Kidney capillary endothelial cell (primary cell): ENCODE measurements around the gene TRPV5.
A peak's percentile ranks its signal among the peaks of the same experiment; 100 is the strongest.

ENCODE experiments used
- DNase-seq: peaks from one replicate; pipeline ENCODE4 v3.0.0-alpha.2; 2018; ENCODE audit warnings: low spot score

The TRPV5 gene

DNA sequence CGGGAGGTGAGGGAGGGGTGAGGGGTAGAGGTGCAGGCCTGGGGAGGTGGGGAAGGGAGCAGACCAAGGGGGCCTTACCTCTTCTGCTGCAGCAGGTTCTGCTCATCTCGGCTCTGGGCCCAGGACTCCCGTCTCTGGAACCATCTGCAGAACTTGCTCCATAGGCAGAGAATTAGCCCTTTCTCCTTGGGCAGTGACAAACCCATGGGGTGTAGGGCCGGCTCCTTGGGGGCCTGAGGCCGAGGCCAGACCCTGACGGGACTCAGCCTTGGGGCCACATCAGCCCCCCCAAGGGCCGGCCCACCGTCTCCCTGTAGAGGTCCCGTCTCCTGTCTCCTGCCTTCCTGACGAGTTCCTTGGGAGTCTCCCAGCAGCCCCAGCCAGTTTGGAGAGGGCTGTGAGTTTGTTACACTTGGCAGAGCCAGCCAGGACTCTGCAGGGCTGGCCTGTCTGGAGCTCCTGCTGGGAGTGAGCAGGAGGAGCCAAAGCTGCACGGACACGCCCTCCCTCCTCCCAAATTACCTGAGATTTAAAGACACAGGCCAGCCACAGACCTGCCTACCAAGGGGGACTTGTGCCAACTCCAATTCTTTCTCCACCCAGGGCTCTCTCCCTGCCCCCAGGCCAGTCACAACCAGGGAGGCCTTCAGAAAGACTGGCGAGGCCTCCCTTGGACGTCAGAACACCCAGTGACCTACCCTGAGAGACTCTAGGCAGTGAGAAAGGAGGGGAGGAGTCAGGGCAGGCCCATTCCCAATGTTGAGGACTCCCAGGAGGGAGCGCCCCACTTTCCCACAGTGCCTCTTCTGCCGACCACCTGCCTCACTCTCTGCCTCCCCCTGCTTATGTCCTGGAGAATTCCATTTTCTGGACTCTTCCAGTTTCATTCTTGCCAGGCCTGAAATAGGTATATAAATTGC lies 48.0 kb downstream of the TRPV5 start, which contains the start of gene TRPV6:
TRPV6 (minus strand) TSS at position 435 of the 920 bp plus-strand sequence.
- DNase-seq = no peak

DNA sequence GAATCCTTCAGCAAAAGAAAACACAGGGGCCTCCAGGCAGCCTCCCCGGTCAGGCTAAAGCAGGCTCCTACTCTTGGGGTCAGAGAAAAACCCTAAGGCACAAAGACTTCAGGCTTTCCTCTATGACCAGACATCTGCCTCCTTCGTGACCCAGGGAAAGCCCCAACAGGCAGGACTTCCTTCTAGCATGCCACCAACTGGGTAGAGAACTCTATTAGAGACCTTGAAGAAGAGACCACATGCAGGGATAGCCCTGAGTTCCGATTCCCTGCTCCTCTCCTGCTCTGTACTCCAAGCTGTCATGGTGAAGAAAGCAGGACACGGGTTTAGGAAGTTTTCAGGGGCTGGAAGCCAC lies 49.3 kb downstream of the TRPV5 start:
- no peak for DNase-seq

DNA sequence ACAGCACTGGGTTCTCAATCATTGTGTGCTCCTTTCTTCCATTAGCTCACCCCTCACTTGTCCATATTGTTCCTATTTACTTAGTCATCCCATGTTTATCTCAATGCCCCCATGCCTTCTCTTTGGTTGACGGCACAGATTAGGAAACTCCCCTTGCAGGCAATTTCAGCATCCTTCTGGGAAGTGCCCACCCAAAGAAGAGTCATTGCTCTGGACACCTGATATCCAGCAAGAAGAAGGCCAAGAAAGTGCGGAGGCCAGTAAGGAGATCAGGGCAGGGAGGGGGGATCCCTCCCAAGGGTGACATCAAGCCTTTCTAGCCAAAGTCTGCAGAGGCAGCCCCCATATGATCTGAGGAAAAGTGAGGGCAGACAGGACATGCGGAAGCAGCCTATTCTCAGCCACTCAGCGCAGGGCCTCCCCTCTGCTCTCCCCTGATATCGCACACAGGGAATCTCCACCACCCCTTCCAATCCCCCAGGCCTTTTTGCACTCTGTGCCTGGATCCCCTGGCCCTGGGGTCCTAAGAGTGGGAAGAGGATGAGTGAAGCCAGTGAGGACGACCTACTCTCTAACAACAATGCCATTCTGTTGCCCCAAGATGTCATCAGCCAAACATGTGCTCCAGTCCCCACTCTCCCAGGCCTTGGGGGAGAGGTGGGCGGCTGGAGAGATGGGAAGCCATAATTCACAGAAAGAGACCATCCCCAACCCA lies 49.8 kb downstream of the TRPV5 start:
- DNase-seq = no peak

DNA sequence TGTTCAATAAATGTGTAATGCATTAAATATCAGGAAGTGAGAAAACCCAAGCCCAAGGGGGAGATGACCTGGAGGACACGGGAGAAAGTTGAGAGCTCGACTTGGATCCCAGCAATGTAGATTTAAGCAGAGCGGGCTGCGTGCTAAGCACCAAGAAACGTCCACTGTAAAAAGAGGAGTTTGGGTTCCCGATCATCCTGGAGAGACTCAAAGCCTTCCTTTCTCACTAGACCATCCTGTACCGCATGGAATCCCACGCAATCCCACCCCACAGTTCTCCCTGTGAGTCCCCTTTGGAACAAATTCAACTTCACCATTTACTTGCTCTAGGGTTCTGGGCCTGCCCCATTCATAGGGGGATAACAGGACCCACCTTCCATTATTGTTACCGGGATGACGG lies 50.4 kb downstream of the TRPV5 start:
- no peak for DNase-seq

DNA sequence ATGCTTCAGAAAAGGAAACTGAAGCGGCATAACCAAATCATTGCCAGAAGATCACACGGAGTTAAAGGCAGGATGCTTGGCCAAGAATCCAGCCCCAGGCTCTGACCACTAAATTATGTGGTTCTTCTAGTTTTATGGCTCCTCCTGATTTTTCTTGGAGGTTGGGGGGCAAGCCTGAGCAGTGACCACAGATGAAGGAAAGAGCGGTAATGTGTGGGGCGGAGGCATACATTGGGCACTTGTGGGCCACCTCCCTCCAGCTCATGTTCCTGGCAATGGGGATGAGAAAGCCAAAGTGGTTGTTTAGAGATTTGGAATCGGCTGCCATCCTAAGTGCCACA lies 51.2 kb downstream of the TRPV5 start:
- DNase-seq = no peak

DNA sequence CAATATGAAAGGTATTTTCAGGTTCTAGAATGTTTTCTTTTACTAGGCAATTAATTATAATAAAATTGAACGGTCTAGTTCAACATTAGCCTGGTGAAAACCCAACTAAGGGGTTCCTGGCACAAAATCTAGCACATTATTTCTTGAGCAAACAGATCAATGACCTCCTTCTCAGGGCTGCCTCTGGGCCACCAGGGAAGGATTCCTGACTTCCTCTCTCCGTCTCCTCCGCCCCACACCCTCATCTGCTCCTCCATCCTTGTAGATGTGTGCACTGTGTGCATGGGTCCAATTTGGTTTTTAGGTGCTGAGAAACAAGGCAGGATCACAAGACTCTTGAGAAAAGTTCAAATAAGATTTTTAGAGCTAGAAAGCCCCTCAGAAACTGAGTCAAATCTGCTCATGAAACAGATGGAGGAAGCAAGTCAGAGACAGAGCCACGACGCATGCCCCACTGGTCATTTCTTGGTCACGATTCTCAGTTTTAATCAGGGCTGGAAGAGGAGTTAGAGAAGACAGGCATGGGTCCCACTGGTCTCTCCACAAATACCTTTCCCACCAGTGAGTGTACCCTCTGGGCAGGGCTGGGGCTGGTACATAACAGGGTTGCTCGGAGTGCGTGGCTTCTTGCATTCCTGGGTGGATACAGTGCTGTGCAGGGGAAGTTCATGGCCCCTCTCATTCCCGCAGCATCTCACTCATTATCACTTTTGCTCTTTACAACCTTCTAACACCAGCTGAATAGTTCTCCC lies 51.8 kb downstream of the TRPV5 start:
- no peak for DNase-seq

DNA sequence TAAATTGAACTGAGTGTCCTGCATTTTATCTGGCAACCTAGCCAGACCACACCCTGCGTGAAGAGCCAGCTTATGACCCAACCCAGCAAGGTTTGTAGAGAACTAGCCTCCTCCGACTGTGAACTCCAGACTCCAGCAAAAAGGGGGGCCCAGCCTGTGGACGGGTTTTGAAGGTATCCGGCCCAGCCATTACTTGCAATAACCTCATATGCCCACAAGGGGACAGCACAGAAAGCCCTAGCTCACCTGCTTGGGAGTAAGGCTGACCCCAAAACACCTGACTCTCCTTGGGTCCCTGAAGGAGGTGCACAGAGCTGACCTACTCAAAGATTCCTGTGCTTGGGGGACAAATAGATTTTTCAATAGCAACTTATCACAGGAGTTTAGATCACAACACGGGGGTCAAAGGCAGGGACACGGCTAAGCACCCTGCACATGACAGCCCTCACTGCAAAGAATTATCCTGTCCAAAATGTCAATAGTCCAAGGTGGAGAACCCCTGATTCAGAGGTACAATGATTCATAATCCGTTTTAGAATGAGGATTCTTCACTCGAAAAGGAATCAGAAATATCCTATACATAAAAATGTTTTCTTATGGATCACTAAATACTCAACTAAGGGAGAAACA lies 52.6 kb downstream of the TRPV5 start:
- peak; percentile 21 for DNase-seq

DNA sequence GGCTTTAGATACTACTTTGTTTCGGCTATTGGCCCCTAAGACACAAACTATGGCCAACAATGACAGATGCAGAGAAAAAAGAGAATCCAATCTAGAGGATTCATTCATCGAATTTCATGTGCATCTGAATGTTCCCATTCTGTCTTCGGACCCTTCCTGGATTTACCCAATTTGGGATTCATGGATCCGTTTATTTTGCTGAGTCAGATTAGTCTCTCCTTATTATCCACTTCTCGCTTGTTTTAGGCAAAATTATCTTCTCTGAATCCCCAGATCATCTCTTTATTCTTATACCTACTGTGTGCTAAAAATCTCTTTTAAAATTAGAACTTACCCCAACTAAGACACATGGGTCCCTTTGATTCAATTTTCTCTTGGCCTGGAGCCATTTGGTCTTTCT lies 54.5 kb downstream of the TRPV5 start:
- no peak for DNase-seq

DNA sequence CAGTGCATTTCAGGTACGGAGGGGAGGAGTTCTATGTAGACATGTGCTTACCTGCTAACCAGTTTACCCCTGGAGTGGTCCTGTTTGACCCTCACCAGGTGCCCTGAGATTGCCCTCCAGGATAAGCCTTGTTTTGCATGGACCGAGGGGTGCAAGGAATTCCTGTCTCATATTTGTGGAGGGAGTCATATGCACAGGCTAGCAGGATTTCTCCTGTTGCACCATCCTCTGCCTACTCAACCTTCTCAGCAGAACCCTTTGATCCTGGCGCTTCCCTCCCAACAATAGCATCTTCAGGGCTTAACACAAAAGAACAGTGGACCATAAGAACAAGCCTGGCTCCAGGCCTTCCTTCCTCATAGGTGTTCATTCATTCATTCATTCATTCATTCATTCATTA lies 55.2 kb downstream of the TRPV5 start:
- no peak for DNase-seq

DNA sequence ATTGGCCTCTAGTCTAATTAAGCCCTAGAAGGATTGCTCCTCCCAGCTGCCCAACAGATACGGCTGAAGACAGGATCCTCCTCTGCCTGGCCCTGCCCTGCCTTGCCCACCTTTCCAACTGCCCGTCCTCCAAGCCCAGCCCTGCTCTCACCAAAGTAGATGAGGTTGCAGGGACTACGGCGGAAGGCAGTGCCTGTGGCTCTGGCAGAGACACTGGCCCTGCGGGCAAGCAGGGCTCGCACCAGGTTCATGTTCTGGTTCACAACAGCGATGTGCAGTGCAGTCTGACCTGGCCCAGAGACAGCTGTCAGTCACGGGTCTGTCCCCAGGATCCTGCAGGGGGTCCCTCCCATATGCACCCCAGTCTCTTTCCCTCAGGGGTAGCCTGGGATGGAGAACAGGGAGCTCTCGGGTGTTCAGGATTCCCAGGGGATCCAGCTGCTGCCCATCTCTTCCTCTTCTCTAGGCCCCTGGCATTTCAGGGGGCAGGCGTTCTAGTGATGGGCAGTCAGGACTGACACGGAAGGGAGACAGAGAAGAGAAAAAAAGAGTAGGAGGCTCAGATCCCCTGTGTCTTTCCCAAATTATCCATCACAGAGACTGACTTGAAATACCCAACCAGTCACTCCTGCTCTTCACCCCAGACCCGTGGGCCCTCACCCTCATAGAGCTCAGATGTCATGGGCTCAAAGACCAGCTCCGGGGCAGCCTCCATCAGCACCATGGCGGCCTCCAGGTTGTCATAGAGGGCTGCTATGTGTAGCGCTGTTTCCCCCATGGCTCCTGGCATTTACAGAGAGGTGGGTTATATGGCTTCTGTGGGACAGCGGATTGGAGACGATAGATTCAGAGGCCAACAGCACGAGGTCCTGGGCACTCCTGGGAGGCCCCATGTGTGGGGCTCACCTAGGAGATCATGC lies 56.3 kb downstream of the TRPV5 start:
- no peak for DNase-seq

DNA sequence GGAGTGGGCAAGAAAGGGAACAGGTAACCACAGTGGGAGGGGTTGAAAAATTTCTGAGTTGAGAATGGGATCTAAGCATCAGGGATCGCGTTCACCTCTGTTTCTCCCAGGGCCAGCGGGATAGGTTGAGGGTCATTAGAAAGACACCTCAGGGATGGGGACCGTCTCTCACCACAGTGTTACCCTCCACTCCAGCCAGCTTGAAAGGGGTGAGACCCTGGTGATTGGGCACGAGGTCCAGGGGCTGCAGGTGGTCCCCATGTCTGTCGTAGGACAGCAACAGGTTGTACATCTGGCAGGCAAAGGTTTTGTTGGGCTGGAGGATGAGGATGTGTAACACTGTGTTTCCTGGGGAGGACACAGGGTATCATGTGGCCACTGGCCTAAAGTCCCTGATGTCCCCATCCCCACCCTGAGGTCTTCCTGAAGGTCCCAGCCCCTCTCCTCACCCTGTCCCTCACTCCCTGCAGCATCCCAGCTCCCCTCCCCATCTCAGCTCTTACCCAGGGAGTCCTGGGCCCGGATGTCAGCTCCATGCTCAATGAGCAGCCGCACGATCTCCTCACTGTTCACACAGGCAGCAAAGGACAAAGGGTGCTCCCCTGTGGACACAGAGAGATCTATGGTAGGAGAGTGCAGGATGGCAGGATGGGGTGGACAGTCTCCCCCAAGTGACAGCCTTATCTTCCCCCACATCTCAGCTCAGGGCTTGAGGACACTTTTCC lies 57.1 kb downstream of the TRPV5 start:
- DNase-seq = no peak

DNA sequence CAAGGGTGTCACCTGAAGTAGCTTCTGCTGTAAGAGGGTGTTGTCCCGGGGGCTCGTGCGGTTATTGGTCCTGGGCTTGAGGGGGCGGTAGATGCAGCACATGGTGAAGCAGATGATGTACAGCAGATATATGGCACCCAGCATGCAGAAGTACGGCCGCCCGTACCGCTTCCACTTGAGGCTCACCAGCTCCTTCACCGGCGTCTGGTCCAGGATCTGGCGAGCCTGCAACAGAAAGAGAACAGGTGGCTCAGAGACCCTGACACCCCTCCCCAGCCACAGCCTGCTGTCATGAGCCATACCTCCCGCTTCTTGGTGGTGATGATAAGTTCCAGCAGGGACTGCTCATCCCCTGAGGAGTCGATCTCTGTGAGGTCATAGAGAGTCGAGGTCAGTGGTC lies 58.1 kb downstream of the TRPV5 start:
- no peak for DNase-seq

DNA sequence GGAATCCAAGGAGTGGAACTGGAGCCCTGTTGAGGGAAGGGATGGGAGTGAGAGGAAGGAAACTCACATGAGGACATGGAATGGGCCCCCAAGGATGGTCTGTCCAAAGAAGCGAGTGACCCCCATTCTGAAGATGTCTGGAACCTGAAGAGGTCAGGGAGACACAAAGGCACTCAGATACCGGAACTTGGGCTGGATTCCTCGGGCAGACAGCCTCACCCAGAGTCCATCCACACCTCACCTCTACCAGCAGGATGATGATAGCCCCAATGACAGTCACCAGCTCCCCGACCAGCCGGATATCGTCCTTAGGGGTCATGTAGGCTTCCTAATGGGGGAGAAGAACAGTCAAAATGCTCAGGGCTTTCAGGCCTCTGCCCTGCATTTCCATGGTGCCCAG lies 58.7 kb downstream of the TRPV5 start:
- DNase-seq = no peak

DNA sequence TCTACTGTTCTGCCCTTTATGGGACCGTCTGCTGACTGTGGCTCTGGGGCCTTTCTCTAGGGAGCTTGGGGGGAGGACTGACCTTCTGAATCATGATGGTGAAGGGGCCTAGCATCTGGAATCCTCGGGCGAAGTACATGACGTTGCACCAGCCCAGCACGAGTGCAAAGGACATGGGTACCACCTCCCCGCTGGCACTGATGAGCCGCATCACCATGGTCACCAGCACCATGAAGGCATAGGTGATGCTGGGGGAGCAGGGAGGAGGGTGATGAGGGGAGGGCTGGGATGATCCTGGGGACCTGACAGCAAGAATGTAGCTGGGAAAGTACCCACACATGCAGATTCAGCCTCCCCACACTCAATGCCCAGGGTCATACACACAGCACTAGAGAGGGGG lies 59.1 kb downstream of the TRPV5 start:
- no peak for DNase-seq

DNA sequence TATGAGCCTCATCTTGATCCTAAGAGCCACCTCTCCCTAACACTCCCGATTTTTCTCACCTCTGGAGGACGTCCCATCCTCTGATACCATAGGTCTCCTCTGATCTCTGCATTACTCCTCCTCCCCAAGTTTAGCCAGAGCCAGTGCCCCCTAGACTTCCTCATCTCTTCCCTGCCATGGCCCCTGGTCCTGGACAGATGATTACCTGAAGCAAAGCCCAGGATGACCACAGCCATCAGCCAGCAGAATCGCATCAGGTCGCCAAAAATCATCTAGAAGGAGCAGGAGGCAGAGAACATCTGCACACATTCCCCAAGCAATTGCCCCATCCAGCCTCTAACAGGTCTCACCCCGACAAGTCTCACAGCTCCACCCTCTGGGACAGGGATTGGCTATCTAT lies 59.7 kb downstream of the TRPV5 start:
- DNase-seq = no peak

DNA sequence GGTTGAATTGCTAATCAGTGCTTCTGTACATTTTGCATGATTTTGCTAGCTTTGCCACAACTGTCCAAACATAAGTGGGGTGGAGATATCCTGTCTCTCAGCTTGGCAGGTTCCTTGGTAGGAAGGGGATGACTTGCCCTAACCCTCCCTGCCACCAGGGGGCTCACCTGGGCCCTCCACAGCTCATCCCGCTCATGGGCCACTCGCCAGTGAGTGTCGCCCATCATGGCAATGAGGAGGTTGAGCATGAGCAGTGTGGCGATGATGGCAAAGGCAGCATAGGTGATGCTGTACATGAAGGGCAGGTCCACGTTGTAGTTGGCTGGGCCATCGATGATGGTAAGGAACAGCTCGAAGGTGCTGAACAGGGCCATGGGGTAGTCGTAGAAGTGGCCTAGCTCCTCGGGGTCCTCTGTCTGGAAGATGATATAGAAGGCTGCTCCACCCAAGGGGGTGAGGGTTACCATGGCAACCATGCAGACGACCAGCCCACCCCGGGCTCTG lies 60.2 kb downstream of the TRPV5 start:
- no peak for DNase-seq

DNA sequence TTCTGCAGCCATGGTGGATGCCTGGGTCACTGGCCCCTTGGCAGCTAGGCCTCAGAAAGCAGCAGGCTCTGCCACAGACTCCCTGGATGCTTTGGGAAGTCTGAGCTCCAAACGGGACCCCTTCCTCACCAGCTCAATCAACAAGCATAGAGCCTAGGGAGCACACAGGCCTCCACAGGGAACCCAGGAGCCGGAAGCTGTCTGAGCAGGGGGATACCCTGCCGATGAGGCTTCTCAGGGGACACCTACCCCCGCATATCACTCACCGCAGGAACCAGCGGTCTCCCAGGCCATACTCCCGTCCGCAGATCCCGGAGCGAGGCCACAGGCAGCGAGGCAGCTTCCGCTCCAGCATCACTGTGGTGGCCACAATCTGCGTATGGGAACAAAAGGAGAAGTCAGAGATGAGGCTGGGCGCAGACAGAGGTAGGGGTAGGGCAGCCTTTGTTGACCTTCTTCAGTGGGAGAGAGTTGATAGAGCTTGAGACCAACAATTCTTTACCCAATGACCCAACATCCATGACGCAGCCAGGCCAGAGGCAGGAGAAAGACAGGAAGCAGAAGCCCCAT lies 61.4 kb downstream of the TRPV5 start:
- no peak for DNase-seq

DNA sequence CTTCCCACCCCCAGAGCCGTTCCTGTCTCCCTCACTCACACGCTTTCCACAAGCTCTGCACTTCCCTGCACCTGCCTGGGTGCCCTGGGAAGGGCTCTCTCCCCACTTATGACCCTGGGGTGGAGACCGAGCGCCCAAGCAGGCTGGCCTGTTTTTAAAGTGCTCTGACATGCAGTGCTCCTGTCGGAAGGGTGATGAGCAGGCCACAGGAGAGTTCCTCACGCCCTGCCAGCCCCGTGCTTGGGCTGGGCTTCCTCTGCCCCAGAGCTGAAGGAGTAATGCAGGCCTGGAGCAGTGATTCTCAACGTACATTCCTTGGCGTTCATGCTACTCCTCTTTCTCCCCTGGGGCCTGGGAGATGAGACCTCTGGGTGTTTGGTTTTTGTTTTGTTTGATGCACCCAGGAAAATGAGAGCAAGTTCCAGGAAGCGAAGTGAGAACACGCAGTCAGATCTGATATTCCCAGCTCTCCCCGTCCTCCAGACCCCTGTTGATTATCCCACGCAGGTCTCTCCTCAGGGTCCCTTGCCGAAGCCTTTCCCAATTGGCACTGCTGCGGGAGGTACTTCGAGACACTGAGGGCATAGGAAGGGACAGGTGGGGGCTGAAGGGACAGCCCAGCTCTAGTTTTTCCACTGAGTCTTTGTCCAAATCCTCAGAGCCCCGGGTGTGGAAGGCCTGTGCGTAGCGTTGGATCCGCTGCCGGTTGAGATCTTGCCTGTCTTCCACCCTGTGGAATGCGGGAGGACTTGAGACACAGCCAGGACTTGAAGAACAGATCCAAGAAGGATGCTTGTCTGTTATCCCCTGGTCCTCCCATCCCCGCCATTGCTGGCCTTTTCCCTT lies 62.1 kb downstream of the TRPV5 start:
- no peak for DNase-seq
